ENCODE results near the gene ARFRP1. TPM values are rescaled to one million over a fixed set of nuclear protein-coding genes. Genes with fewer than 3 reads are reported as not detected.

Gene ARFRP1
- total and polyA plus RNA-seq, 2 experiments from 2014 or later, result 16.7 to 24.6 TPM

DNA sequence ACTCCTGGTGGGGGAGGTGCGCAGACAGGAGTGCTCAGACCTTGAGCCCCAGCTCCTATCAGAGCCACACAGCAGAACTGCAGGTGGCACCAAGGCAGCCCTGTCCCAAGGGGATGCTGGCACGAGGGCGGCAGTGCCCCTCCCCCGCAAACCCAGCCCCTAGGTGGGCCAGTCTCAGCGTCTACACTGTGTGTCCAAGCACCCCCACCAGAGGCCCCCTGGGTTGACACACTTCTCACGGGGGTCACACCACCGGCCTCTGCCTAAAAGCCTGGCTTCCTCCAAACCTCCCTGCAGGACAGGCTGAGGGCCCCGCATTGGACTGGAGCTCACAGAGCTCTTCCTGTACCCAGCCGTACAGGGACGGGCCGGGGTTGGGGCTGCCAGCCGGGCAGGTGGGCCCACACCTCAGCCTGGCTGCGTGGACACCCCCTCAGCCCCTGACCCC, 39.9 kb upstream of the ARFRP1 start:
- ATAC-seq (no peak), DNase-seq (ENCODE audit: low spot score) (no peak)
- peaks cover 8% of the 10 kb centered on the region for H3K36me3 Mint-ChIP-seq (ENCODE audit: low read depth)
- no peaks in the 10 kb centered on the region; the same call in 1 of the 2 replicates for H3K4me1 ChIP-seq (ENCODE audit: insufficient read depth)
- no peaks in the 10 kb centered on the region for H3K9me2 ChIP-seq (ENCODE audit: insufficient read depth)
- no peak overlapping the region for H2AFZ ChIP-seq
- no peak overlapping the region for H3K4me3 Mint-ChIP-seq
- no peak overlapping the region for H3K4me2 ChIP-seq
- H3K4me3 ChIP-seq, result no peak overlapping the region
- TF ChIP-seq JUNB (IDR thresholded peaks at IDR 0.05; ENCODE audit: unreplicated experiment) (no peak), ZNF331 (CRISPR knock-in tag; IDR thresholded peaks at IDR 0.05; ENCODE audit: low read depth) (no peak), EZH2 (IDR thresholded peaks at IDR 0.05; ENCODE audit: low read depth, unreplicated experiment) (no peak), POLR2AphosphoS5 (IDR thresholded peaks at IDR 0.05; ENCODE audit: low read depth) (no peak), EZH2phosphoT487 (IDR thresholded peaks at IDR 0.05; ENCODE audit: unreplicated experiment) (no peak)
- TF ChIP-seq, protein P1, sequence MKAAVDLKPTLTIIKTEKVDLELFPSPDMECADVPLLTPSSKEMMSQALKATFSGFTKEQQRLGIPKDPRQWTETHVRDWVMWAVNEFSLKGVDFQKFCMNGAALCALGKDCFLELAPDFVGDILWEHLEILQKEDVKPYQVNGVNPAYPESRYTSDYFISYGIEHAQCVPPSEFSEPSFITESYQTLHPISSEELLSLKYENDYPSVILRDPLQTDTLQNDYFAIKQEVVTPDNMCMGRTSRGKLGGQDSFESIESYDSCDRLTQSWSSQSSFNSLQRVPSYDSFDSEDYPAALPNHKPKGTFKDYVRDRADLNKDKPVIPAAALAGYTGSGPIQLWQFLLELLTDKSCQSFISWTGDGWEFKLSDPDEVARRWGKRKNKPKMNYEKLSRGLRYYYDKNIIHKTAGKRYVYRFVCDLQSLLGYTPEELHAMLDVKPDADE (IDR thresholded peaks at IDR 0.05), result no peak
- TF ChIP-seq, protein P2, sequence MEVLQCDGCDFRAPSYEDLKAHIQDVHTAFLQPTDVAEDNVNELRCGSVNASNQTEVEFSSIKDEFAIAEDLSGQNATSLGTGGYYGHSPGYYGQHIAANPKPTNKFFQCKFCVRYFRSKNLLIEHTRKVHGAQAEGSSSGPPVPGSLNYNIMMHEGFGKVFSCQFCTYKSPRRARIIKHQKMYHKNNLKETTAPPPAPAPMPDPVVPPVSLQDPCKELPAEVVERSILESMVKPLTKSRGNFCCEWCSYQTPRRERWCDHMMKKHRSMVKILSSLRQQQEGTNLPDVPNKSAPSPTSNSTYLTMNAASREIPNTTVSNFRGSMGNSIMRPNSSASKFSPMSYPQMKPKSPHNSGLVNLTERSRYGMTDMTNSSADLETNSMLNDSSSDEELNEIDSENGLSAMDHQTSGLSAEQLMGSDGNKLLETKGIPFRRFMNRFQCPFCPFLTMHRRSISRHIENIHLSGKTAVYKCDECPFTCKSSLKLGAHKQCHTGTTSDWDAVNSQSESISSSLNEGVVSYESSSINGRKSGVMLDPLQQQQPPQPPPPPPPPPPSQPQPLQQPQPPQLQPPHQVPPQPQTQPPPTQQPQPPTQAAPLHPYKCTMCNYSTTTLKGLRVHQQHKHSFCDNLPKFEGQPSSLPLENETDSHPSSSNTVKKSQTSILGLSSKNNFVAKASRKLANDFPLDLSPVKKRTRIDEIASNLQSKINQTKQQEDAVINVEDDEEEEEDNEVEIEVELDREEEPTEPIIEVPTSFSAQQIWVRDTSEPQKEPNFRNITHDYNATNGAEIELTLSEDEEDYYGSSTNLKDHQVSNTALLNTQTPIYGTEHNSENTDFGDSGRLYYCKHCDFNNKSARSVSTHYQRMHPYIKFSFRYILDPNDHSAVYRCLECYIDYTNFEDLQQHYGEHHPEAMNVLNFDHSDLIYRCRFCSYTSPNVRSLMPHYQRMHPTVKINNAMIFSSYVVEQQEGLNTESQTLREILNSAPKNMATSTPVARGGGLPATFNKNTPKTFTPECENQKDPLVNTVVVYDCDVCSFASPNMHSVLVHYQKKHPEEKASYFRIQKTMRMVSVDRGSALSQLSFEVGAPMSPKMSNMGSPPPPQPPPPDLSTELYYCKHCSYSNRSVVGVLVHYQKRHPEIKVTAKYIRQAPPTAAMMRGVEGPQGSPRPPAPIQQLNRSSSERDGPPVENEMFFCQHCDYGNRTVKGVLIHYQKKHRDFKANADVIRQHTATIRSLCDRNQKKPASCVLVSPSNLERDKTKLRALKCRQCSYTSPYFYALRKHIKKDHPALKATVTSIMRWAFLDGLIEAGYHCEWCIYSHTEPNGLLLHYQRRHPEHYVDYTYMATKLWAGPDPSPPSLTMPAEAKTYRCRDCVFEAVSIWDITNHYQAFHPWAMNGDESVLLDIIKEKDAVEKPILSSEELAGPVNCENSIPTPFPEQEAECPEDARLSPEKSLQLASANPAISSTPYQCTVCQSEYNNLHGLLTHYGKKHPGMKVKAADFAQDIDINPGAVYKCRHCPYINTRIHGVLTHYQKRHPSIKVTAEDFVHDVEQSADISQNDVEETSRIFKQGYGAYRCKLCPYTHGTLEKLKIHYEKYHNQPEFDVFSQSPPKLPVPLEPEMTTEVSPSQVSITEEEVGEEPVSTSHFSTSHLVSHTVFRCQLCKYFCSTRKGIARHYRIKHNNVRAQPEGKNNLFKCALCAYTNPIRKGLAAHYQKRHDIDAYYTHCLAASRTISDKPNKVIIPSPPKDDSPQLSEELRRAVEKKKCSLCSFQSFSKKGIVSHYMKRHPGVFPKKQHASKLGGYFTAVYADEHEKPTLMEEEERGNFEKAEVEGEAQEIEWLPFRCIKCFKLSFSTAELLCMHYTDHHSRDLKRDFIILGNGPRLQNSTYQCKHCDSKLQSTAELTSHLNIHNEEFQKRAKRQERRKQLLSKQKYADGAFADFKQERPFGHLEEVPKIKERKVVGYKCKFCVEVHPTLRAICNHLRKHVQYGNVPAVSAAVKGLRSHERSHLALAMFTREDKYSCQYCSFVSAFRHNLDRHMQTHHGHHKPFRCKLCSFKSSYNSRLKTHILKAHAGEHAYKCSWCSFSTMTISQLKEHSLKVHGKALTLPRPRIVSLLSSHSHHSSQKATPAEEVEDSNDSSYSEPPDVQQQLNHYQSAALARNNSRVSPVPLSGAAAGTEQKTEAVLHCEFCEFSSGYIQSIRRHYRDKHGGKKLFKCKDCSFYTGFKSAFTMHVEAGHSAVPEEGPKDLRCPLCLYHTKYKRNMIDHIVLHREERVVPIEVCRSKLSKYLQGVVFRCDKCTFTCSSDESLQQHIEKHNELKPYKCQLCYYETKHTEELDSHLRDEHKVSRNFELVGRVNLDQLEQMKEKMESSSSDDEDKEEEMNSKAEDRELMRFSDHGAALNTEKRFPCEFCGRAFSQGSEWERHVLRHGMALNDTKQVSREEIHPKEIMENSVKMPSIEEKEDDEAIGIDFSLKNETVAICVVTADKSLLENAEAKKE (CRISPR knock-in tag; IDR thresholded peaks at IDR 0.05), result no peak
- TF ChIP-seq, protein P3, sequence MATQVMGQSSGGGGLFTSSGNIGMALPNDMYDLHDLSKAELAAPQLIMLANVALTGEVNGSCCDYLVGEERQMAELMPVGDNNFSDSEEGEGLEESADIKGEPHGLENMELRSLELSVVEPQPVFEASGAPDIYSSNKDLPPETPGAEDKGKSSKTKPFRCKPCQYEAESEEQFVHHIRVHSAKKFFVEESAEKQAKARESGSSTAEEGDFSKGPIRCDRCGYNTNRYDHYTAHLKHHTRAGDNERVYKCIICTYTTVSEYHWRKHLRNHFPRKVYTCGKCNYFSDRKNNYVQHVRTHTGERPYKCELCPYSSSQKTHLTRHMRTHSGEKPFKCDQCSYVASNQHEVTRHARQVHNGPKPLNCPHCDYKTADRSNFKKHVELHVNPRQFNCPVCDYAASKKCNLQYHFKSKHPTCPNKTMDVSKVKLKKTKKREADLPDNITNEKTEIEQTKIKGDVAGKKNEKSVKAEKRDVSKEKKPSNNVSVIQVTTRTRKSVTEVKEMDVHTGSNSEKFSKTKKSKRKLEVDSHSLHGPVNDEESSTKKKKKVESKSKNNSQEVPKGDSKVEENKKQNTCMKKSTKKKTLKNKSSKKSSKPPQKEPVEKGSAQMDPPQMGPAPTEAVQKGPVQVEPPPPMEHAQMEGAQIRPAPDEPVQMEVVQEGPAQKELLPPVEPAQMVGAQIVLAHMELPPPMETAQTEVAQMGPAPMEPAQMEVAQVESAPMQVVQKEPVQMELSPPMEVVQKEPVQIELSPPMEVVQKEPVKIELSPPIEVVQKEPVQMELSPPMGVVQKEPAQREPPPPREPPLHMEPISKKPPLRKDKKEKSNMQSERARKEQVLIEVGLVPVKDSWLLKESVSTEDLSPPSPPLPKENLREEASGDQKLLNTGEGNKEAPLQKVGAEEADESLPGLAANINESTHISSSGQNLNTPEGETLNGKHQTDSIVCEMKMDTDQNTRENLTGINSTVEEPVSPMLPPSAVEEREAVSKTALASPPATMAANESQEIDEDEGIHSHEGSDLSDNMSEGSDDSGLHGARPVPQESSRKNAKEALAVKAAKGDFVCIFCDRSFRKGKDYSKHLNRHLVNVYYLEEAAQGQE (IDR thresholded peaks at IDR 0.05; ENCODE audit: unreplicated experiment), result no peak
- no peaks in the 10 kb centered on the region for H4K20me1 ChIP-seq (replicated peaks; ENCODE audit: insufficient read depth)
- H3K27me3 Mint-ChIP-seq (ENCODE audit: insufficient read depth, low read depth, poor library complexity), result peaks cover 8% of the 10 kb centered on the region
- H3K27me3 ChIP-seq (ENCODE audit: insufficient read depth), result no peaks in the 10 kb centered on the region
- no peaks in the 10 kb centered on the region for H3K36me3 ChIP-seq (ENCODE audit: insufficient read depth)
- peaks cover 6% of the 10 kb centered on the region; the same call in 2 of the 3 replicates for H3K4me1 Mint-ChIP-seq
- H3K27ac Mint-ChIP-seq, result no peak overlapping the region
- no peaks in the 10 kb centered on the region for H3K79me2 ChIP-seq (replicated peaks; ENCODE audit: insufficient read depth)
- H3K27ac ChIP-seq (ENCODE audit: low read depth), result no peak overlapping the region
- no peaks in the 10 kb centered on the region; the same call in 2 of the 3 replicates for H3K9me3 Mint-ChIP-seq
- peaks cover 22% of the 10 kb centered on the region for H3F3A ChIP-seq (replicated peaks; ENCODE audit: low read depth)
